A549 (cell line): ENCODE data around the gene IL3RA. TPM values are rescaled to one million over a fixed set of nuclear protein-coding genes. Genes with fewer than 3 reads are reported as not detected.
"Not testable (repeated sequence)": the region's sequence is repeated elsewhere in the genome, so short reads cannot be mapped to it uniquely, and the experiment has no call there.

Experiments used
- ATAC-seq, 2 experiments: fragments of 200-7000 bp in 1 of 2; fragments of >200 bp in 1 of 2; cut with Nextera tagmentation in 1 of 2; cut with Tn5 transposase in 1 of 2; 3 replicates each; pipeline versions ENCODE4 v1.8.0 to v1.9.1; 2018 to 2020; ENCODE audit warnings: mild to moderate bottlenecking in 1 of 2, moderate library complexity in 1 of 2
- CTCF ChIA-PET: fragments of 300-600 bp; sonication (Branson Sonifier 250); formaldehyde crosslinking; extraction: SDS; loops from one replicate; lab custom pipeline; 2021; ENCODE audit warnings: antibody characterized with exemption, inconsistent platforms; lab: Yijun Ruan, JAX
- POLR2A ChIA-PET: fragments of 350-600 bp; formaldehyde crosslinking; extraction: SDS; loops from one replicate; lab custom pipeline; 2021; ENCODE audit warnings: antibody characterized with exemption, inconsistent platforms; lab: Yijun Ruan, JAX
- DNase-seq, 2 experiments: peaks; one replicate each; pipeline versions ENCODE4 v3.0.0 to v3.0.0-alpha.2; 2011 to 2016; ENCODE audit warnings: low read depth in 1 of 2, low spot score in 1 of 2
- FAIRE-seq: peaks from 2 replicates; lab custom pipeline; 2011; peaks lifted over from hg19 to GRCh38; lab: Jason Lieb, UNC
- H3K27ac ChIP-seq, 2 experiments: fragments of >200 bp; sonication (Bioruptor Twin); formaldehyde crosslinking; 3 replicates each; pipeline ENCODE4 v1.5.1; 2016 to 2017
- H3K4me1 ChIP-seq: fragments of >200 bp; sonication (Bioruptor Twin); formaldehyde crosslinking; 3 replicates; pipeline ENCODE4 v1.6.1; 2016
- H3K4me2 ChIP-seq: fragments of >200 bp; sonication (Bioruptor Twin); formaldehyde crosslinking; 3 replicates; pipeline ENCODE4 v1.6.1; 2016
- H3K4me3 ChIP-seq: fragments of >200 bp; sonication (Bioruptor Twin); formaldehyde crosslinking; 3 replicates; pipeline ENCODE4 v1.5.1; 2016
- H3K9me3 ChIP-seq: fragments of >200 bp; sonication (Bioruptor Twin); formaldehyde crosslinking; 3 replicates; pipeline ENCODE4 v1.6.1; 2016
- ESRRA ChIP-seq: fragments of 150-350 bp; IDR thresholded peaks from 2 replicates; pipeline ENCODE4 v1.6.1; 2014; ENCODE audit warnings: mild to moderate bottlenecking, low read length, borderline replicate concordance
- FOSB ChIP-seq: fragments of 250-450 bp; sonication (Bioruptor Pico); IDR thresholded peaks from 2 replicates; pipeline ENCODE4 v1.5.0; 2020; ENCODE audit warnings: mild to moderate bottlenecking, moderate library complexity
- HEYL ChIP-seq: fragments of 250-450 bp; sonication (Bioruptor Pico); IDR thresholded peaks from 2 replicates; pipeline ENCODE4 v1.8.0; 2021; ENCODE audit warnings: mild to moderate bottlenecking, moderate library complexity
- HOXB13 ChIP-seq: fragments of 250-450 bp; sonication (Bioruptor Pico); IDR thresholded peaks from 2 replicates; pipeline ENCODE4 v1.5.0; 2020; ENCODE audit warnings: low read depth, mild to moderate bottlenecking, moderate library complexity
- HOXB5 ChIP-seq: fragments of 250-450 bp; sonication (Bioruptor Pico); IDR thresholded peaks from 2 replicates; pipeline ENCODE4 v1.5.0; 2020; ENCODE audit warnings: mild to moderate bottlenecking, moderate library complexity
- JUN ChIP-seq, 2 experiments: fragments of >200 bp; sonication (Bioruptor Twin); formaldehyde crosslinking; IDR thresholded peaks; 2 replicates in 1 of 2; 3 replicates in 1 of 2; pipeline ENCODE4 v1.6.1; 2016 to 2017
- KDM1A ChIP-seq: fragments of 200-600 bp; sonication (generic); IDR thresholded peaks from 2 replicates; pipeline ENCODE4 v1.6.1; 2016; ENCODE audit warnings: low read depth, mild to moderate bottlenecking
- MAFK ChIP-seq: fragments of 450-650 bp; IDR thresholded peaks from 2 replicates; pipeline ENCODE4 v1.6.1; 2014; ENCODE audit not compliant: partially characterized antibody
- POLR2A ChIP-seq: IDR thresholded peaks from 2 replicates; pipeline ENCODE4 v1.6.1; 2012; ENCODE audit warnings: mild to moderate bottlenecking, low read length
- RAD21 ChIP-seq, 2 experiments: fragments of >200 bp in 1 of 2; sonication (Bioruptor Twin) in 1 of 2; formaldehyde crosslinking in 1 of 2; IDR thresholded peaks in 1 of 2; conservative IDR thresholded peaks in 1 of 2; 2 replicates in 1 of 2; 3 replicates in 1 of 2; pipeline ENCODE4 v1.6.1; 2012 to 2018; ENCODE audit warnings: inconsistent platforms in 1 of 2
- TFCP2L1 ChIP-seq: fragments of 250-450 bp; sonication (Bioruptor Pico); IDR thresholded peaks from 2 replicates; pipeline ENCODE4 v1.5.0; 2021; ENCODE audit warnings: mild to moderate bottlenecking
- ZFP36 ChIP-seq: fragments of 450-650 bp; IDR thresholded peaks from 2 replicates; pipeline ENCODE4 v1.6.1; 2014; ENCODE audit warnings: borderline replicate concordance; ENCODE audit not compliant: partially characterized antibody
- WGBS: methylation state at CpG from one replicate; pipeline ENCODE4 v1.1.6; 2017; ENCODE audit errors: missing lambda C conversion rate; 5-methylcytosine and 5-hydroxymethylcytosine counted together
- polyA plus RNA-seq, 4 experiments: library from polyadenylated mRNA; depleted of rRNA in 3 of 4; stranded (reverse); fragments of >200 nt; fragmentation: RNase III in 1 of 4; extraction: RNeasy Plus Mini Kit Qiagen cat#74134 plus additional on column Dnase treatment in 1 of 4; gene quantifications; 2 replicates in 3 of 4; 3 replicates in 1 of 4; pipeline ENCODE4 v1.2.3, GENCODE V29; 2011 to 2017
- TF ChIP-seq, protein P1 (sequence below): fragments of 150-350 bp; IDR thresholded peaks from 2 replicates; pipeline ENCODE4 v1.6.1; 2014; ENCODE audit warnings: low read depth, mild to moderate bottlenecking, low read length
- TF ChIP-seq, protein P2 (sequence below): fragments of 200-600 bp; sonication (generic); IDR thresholded peaks from 2 replicates; pipeline ENCODE4 v1.6.1; 2016; ENCODE audit warnings: antibody characterized with exemption, mild to moderate bottlenecking, moderate library complexity
- TF ChIP-seq, protein P3 (sequence below): fragments of 250-450 bp; sonication (Bioruptor Pico); IDR thresholded peaks from 2 replicates; pipeline ENCODE4 v1.5.0; 2021; ENCODE audit warnings: mild to moderate bottlenecking, moderate library complexity, borderline replicate concordance
- TF ChIP-seq, protein P4 (sequence below): IDR thresholded peaks from 2 replicates; pipeline ENCODE4 v1.6.1; 2012

IL3RA gene
- polyA plus RNA-seq, 2 of the 4 experiments (the other 2 are of a cell fraction), result 0.31 TPM; not detected in 1

DNA sequence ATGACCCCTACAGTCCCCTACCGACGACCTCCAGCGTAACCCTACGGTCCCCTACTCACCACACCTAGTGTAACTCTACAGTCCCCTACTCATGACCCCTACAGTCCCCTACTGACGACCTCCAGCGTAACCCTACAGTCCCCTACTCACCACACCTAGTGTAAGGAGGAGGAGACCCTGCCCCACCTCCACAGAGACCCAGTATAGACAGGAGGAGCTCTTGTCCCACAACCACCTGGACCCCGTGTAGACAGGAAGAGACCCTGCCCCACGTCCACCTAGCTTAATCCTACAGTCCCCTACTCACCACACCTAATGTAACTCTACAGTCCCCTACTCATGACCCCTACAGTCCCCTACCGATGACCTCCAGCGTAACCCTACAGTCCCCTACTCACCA, 41.0 kb upstream of the IL3RA start:
- WGBS, result 87% methylated on average over 10 of the region's 10 CpGs
- POLR2A ChIA-PET, result no interaction called here
- Histone ChIP-seq H3K27ac (no peak overlapping the region), H3K4me3 (no peak overlapping the region), H3K9me3 (peaks cover 11% of the 10 kb centered on the region; the same call in 2 of the 3 replicates), H3K4me2 (no peak overlapping the region), H3K4me1 (no peaks in the 10 kb centered on the region)
- no peak for DNase-seq
- TF ChIP-seq HOXB5 (CRISPR knock-in tag) (no peak), JUN (IDR thresholded peaks at IDR 0.05) (no peak), ESRRA (no peak), TFCP2L1 (CRISPR knock-in tag) (no peak), ZFP36 (no peak), FOSB (CRISPR knock-in tag) (no peak), HEYL (CRISPR knock-in tag) (no peak), KDM1A (no peak), MAFK (no peak), RAD21 (conservative IDR thresholded peaks at IDR 0.05 in 1 of 2, IDR thresholded peaks at IDR 0.05 in 1 of 2) (no peak), POLR2A (no peak), HOXB13 (CRISPR knock-in tag) (no peak)
- TF ChIP-seq, protein P1, sequence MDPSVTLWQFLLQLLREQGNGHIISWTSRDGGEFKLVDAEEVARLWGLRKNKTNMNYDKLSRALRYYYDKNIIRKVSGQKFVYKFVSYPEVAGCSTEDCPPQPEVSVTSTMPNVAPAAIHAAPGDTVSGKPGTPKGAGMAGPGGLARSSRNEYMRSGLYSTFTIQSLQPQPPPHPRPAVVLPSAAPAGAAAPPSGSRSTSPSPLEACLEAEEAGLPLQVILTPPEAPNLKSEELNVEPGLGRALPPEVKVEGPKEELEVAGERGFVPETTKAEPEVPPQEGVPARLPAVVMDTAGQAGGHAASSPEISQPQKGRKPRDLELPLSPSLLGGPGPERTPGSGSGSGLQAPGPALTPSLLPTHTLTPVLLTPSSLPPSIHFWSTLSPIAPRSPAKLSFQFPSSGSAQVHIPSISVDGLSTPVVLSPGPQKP, result no peak
- TF ChIP-seq, protein P2, sequence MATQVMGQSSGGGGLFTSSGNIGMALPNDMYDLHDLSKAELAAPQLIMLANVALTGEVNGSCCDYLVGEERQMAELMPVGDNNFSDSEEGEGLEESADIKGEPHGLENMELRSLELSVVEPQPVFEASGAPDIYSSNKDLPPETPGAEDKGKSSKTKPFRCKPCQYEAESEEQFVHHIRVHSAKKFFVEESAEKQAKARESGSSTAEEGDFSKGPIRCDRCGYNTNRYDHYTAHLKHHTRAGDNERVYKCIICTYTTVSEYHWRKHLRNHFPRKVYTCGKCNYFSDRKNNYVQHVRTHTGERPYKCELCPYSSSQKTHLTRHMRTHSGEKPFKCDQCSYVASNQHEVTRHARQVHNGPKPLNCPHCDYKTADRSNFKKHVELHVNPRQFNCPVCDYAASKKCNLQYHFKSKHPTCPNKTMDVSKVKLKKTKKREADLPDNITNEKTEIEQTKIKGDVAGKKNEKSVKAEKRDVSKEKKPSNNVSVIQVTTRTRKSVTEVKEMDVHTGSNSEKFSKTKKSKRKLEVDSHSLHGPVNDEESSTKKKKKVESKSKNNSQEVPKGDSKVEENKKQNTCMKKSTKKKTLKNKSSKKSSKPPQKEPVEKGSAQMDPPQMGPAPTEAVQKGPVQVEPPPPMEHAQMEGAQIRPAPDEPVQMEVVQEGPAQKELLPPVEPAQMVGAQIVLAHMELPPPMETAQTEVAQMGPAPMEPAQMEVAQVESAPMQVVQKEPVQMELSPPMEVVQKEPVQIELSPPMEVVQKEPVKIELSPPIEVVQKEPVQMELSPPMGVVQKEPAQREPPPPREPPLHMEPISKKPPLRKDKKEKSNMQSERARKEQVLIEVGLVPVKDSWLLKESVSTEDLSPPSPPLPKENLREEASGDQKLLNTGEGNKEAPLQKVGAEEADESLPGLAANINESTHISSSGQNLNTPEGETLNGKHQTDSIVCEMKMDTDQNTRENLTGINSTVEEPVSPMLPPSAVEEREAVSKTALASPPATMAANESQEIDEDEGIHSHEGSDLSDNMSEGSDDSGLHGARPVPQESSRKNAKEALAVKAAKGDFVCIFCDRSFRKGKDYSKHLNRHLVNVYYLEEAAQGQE, result no peak
- TF ChIP-seq, protein P3, sequence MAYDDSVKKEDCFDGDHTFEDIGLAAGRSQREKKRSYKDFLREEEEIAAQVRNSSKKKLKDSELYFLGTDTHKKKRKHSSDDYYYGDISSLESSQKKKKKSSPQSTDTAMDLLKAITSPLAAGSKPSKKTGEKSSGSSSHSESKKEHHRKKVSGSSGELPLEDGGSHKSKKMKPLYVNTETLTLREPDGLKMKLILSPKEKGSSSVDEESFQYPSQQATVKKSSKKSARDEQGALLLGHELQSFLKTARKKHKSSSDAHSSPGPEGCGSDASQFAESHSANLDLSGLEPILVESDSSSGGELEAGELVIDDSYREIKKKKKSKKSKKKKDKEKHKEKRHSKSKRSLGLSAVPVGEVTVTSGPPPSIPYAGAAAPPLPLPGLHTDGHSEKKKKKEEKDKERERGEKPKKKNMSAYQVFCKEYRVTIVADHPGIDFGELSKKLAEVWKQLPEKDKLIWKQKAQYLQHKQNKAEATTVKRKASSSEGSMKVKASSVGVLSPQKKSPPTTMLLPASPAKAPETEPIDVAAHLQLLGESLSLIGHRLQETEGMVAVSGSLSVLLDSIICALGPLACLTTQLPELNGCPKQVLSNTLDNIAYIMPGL (CRISPR knock-in tag), result no peak
- TF ChIP-seq, protein P4, sequence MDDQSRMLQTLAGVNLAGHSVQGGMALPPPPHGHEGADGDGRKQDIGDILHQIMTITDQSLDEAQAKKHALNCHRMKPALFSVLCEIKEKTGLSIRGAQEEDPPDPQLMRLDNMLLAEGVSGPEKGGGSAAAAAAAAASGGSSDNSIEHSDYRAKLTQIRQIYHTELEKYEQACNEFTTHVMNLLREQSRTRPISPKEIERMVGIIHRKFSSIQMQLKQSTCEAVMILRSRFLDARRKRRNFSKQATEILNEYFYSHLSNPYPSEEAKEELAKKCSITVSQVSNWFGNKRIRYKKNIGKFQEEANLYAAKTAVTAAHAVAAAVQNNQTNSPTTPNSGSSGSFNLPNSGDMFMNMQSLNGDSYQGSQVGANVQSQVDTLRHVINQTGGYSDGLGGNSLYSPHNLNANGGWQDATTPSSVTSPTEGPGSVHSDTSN, result no peak
- FAIRE-seq, result no peak
- ATAC-seq, result no peak
- CTCF ChIA-PET, result no interaction called here

DNA sequence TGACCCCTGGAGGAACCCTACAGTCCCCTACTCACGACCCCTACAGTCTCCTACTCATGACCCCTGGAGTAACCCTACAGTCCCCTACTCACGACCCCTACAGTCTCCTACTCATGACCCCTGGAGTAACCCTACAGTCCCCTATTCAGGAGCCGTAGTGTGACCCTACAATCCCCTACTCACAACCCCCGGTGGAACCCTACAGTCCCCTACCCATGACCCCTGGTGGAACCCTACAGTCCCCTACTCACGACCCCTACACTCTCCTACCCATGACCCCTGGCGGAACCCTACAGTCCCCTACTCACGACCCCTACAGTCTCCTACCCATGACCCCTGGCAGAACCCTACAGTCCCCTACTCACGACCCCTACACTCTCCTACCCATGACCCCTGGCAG, 39.0 kb upstream of the IL3RA start:
- CTCF ChIA-PET, DNase-seq, FAIRE-seq, POLR2A ChIA-PET, ATAC-seq, H3K4me2 ChIP-seq, H3K27ac ChIP-seq, H3K4me1 ChIP-seq, H3K4me3 ChIP-seq: not testable (repeated sequence)
- 72% methylated on average over 6 of the region's 8 CpGs for WGBS
- H3K9me3 ChIP-seq, result peaks cover 11% of the 10 kb centered on the region; the same call in 2 of the 3 replicates
